WTC11 (cell line): ENCODE data around the gene ZNF786. TPM values are rescaled to one million over a fixed set of nuclear protein-coding genes. Genes with fewer than 3 reads are reported as not detected.
"Not testable (repeated sequence)": the region's sequence is repeated elsewhere in the genome, so short reads cannot be mapped to it uniquely, and the experiment has no call there.

ENCODE experiments used
- ATAC-seq: fragments of 200-7000 bp; cut with Tn5 transposase; 2 replicates; pipeline ENCODE4 v1.10.0; 2021; ENCODE audit warnings: mild to moderate bottlenecking, moderate library complexity
- CTCF ChIA-PET: fragments of 300-600 bp; sonication (Branson Sonifier 250); formaldehyde crosslinking; loops from one replicate; lab custom pipeline; 2021; ENCODE audit warnings: antibody characterized with exemption; lab: Charles Lee
- POLR2A ChIA-PET: fragments of 350-600 bp; sonication (Branson Sonifier 250); formaldehyde crosslinking; loops from one replicate; lab custom pipeline; 2021; ENCODE audit warnings: antibody characterized with exemption; lab: Charles Lee
- DNase-seq: peaks from one replicate; pipeline ENCODE4 v3.0.0; 2021; ENCODE audit warnings: low spot score
- H3K27ac Mint-ChIP-seq: 2 replicates; pipeline ENCODE4 v1.8.0; 2021; ENCODE audit warnings: mixed read lengths
- H3K27me3 Mint-ChIP-seq: 2 replicates; pipeline ENCODE4 v1.8.0; 2021; ENCODE audit warnings: low read depth, mild to moderate bottlenecking, moderate library complexity, mixed read lengths
- H3K36me3 Mint-ChIP-seq: 2 replicates; pipeline ENCODE4 v1.8.0; 2021; ENCODE audit warnings: mixed read lengths
- H3K4me1 Mint-ChIP-seq: 2 replicates; pipeline ENCODE4 v1.8.0; 2022; ENCODE audit warnings: mixed read lengths
- H3K4me3 Mint-ChIP-seq: 2 replicates; pipeline ENCODE4 v1.8.0; 2021; ENCODE audit warnings: mild to moderate bottlenecking, moderate library complexity, mixed read lengths
- H3K9me3 Mint-ChIP-seq: 2 replicates; pipeline ENCODE4 v1.8.0; 2021; ENCODE audit warnings: mixed read lengths
- FOXJ3 ChIP-seq: sonication (generic); formaldehyde crosslinking; IDR thresholded peaks from 2 replicates; pipeline ENCODE4 v1.9.0; 2021; ENCODE audit warnings: missing genetic modification reagents, mild to moderate bottlenecking, borderline replicate concordance
- FOXP1 ChIP-seq: sonication (generic); formaldehyde crosslinking; IDR thresholded peaks from 2 replicates; pipeline ENCODE4 v1.8.0; 2022; ENCODE audit warnings: missing genetic modification reagents, mild to moderate bottlenecking, moderate library complexity, borderline replicate concordance
- GRHL2 ChIP-seq: fragments of 250-450 bp; sonication (Bioruptor Pico); IDR thresholded peaks from 2 replicates; pipeline ENCODE4 v1.8.0; 2022; ENCODE audit warnings: mild to moderate bottlenecking, moderate library complexity; ENCODE audit not compliant: insufficient replicate concordance, severe bottlenecking
- NFATC4 ChIP-seq: fragments of 250-450 bp; sonication (Bioruptor Pico); IDR thresholded peaks from 2 replicates; pipeline ENCODE4 v1.9.0; 2021; ENCODE audit warnings: mild to moderate bottlenecking
- NFE2L1 ChIP-seq: sonication (generic); formaldehyde crosslinking; IDR thresholded peaks from 2 replicates; pipeline ENCODE4 v1.8.1; 2023; ENCODE audit warnings: missing genetic modification reagents
- NFYB ChIP-seq: sonication (generic); formaldehyde crosslinking; conservative IDR thresholded peaks from 2 replicates; pipeline ENCODE4 v1.8.0; 2022; ENCODE audit warnings: low read depth, missing genetic modification reagents
- NR2C2 ChIP-seq: sonication (generic); formaldehyde crosslinking; IDR thresholded peaks from 2 replicates; pipeline ENCODE4 v1.8.0; 2022; ENCODE audit warnings: mild to moderate bottlenecking, missing genetic modification reagents
- ZNF416 ChIP-seq: fragments of 250-450 bp; sonication (Bioruptor Pico); IDR thresholded peaks from 2 replicates; pipeline ENCODE4 v1.9.0; 2021; ENCODE audit warnings: mild to moderate bottlenecking, inconsistent platforms
- ZNF423 ChIP-seq: fragments of 250-450 bp; sonication (Bioruptor Pico); IDR thresholded peaks from 2 replicates; pipeline ENCODE4 v2.1.2; 2022; ENCODE audit warnings: mild to moderate bottlenecking, moderate library complexity
- ZNF671 ChIP-seq: fragments of 250-450 bp; sonication (Bioruptor Pico); IDR thresholded peaks from 2 replicates; pipeline ENCODE4 v1.8.0; 2021; ENCODE audit warnings: mild to moderate bottlenecking
- total RNA-seq: library from RNA; stranded (reverse); gene quantifications from 3 replicates; pipeline ENCODE4 v1.2.3, GENCODE V29; 2021
- TF ChIP-seq, protein P1 (sequence below): sonication (generic); formaldehyde crosslinking; IDR thresholded peaks from 2 replicates; pipeline ENCODE4 v1.8.1; 2023; ENCODE audit warnings: mild to moderate bottlenecking, missing genetic modification reagents, moderate library complexity
- TF ChIP-seq, protein P2 (sequence below): sonication (generic); formaldehyde crosslinking; IDR thresholded peaks from 2 replicates; pipeline ENCODE4 v1.8.1; 2023; ENCODE audit warnings: mild to moderate bottlenecking, missing genetic modification reagents
- TF ChIP-seq, protein P3 (sequence below): fragments of 250-450 bp; sonication (Bioruptor Pico); IDR thresholded peaks from 2 replicates; pipeline ENCODE4 v1.9.0; 2021; ENCODE audit warnings: mild to moderate bottlenecking
- TF ChIP-seq, protein P4 (sequence below): fragments of 200-600 bp; IDR thresholded peaks from 2 replicates; pipeline ENCODE4 v1.8.0; 2022; ENCODE audit warnings: antibody characterized with exemption
- TF ChIP-seq, protein P5 (sequence below): fragments of 250-450 bp; sonication (Bioruptor Pico); IDR thresholded peaks from 2 replicates; pipeline ENCODE4 v1.9.0; 2021; ENCODE audit warnings: moderate library complexity, mild to moderate bottlenecking, inconsistent platforms, borderline replicate concordance
- TF ChIP-seq, protein P6 (sequence below): sonication (generic); formaldehyde crosslinking; IDR thresholded peaks from 2 replicates; pipeline ENCODE4 v1.8.0; 2022; ENCODE audit warnings: mild to moderate bottlenecking, missing genetic modification reagents

The ZNF786 gene
- total RNA-seq, 1 experiment from 2014 or later = 11.4 TPM

DNA sequence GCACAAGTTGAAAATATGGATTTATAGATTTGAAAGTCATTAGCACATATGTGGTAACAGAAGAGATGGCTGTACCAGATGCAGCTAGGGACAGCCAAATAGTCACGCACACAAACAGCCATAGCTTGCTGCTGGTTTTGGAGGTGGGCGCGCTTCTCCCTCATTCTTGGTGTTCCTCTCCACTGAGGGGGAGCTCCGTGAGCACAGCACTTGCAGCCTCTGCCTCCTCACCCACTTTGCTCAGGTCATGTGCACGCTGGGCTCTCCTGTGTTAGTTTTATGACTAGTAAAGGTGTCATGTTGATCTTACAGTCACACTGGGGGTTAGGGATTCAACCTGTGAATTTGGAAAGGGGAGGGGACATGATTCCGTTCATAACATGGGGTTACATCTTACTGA, 8.5 kb upstream of the ZNF786 start (continued):
- TF ChIP-seq ZNF671 (CRISPR knock-in tag) = no peak

DNA sequence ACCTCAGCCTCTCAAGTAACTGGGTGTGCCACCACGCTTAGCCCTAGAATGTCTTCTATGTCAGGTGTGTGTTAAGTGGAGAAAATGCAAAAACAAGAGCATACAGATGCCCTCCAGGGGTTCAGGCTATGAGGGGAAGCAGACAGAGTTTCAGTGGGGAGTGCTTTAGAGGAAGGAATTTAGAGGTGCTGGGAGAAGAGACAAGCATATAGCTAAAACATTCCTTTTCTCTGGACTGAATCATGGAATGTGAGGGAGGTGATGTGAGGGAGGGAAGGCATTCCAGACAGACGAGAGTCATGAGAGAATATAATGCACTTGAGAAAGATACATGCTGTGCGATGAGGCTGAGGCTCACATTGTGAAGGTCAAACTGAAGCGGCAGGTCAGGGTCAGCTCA, 6.6 kb upstream of the ZNF786 start:
- POLR2A ChIA-PET = no interaction called here
- CTCF ChIA-PET = interaction anchor here (0.6 to 1.9 kb wide), 5 partner anchors 26 to 188 kb away, joined by 3 to 7 read pairs (median 3); partner anchors contain the start of gene ZNF282
- H3K27me3 Mint-ChIP-seq = no peaks in the 10 kb centered on the region
- no peak overlapping the region for H3K4me3 Mint-ChIP-seq
- H3K4me1 Mint-ChIP-seq = peaks cover 15% of the 10 kb centered on the region
- peak overlapping the region; percentile 2; the same call in 1 of the 2 replicates for H3K27ac Mint-ChIP-seq
- no peaks in the 10 kb centered on the region for H3K36me3 Mint-ChIP-seq
- DNase-seq = no peak
- H3K9me3 Mint-ChIP-seq = no peaks in the 10 kb centered on the region
- peak; percentile 76 for ATAC-seq
- TF ChIP-seq ZNF423 (CRISPR knock-in tag) (no peak), NFYB (CRISPR knock-in tag) (no peak), NR2C2 (no peak), FOXJ3 (CRISPR knock-in tag) (no peak)
- TF ChIP-seq, protein P1, sequence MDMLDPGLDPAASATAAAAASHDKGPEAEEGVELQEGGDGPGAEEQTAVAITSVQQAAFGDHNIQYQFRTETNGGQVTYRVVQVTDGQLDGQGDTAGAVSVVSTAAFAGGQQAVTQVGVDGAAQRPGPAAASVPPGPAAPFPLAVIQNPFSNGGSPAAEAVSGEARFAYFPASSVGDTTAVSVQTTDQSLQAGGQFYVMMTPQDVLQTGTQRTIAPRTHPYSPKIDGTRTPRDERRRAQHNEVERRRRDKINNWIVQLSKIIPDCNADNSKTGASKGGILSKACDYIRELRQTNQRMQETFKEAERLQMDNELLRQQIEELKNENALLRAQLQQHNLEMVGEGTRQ (CRISPR knock-in tag) = no peak
- TF ChIP-seq, protein P2, sequence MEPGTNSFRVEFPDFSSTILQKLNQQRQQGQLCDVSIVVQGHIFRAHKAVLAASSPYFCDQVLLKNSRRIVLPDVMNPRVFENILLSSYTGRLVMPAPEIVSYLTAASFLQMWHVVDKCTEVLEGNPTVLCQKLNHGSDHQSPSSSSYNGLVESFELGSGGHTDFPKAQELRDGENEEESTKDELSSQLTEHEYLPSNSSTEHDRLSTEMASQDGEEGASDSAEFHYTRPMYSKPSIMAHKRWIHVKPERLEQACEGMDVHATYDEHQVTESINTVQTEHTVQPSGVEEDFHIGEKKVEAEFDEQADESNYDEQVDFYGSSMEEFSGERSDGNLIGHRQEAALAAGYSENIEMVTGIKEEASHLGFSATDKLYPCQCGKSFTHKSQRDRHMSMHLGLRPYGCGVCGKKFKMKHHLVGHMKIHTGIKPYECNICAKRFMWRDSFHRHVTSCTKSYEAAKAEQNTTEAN (CRISPR knock-in tag) = no peak
- TF ChIP-seq, protein P3, sequence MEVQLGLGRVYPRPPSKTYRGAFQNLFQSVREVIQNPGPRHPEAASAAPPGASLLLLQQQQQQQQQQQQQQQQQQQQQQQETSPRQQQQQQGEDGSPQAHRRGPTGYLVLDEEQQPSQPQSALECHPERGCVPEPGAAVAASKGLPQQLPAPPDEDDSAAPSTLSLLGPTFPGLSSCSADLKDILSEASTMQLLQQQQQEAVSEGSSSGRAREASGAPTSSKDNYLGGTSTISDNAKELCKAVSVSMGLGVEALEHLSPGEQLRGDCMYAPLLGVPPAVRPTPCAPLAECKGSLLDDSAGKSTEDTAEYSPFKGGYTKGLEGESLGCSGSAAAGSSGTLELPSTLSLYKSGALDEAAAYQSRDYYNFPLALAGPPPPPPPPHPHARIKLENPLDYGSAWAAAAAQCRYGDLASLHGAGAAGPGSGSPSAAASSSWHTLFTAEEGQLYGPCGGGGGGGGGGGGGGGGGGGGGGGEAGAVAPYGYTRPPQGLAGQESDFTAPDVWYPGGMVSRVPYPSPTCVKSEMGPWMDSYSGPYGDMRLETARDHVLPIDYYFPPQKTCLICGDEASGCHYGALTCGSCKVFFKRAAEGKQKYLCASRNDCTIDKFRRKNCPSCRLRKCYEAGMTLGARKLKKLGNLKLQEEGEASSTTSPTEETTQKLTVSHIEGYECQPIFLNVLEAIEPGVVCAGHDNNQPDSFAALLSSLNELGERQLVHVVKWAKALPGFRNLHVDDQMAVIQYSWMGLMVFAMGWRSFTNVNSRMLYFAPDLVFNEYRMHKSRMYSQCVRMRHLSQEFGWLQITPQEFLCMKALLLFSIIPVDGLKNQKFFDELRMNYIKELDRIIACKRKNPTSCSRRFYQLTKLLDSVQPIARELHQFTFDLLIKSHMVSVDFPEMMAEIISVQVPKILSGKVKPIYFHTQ (CRISPR knock-in tag) = no peak
- TF ChIP-seq, protein P4, sequence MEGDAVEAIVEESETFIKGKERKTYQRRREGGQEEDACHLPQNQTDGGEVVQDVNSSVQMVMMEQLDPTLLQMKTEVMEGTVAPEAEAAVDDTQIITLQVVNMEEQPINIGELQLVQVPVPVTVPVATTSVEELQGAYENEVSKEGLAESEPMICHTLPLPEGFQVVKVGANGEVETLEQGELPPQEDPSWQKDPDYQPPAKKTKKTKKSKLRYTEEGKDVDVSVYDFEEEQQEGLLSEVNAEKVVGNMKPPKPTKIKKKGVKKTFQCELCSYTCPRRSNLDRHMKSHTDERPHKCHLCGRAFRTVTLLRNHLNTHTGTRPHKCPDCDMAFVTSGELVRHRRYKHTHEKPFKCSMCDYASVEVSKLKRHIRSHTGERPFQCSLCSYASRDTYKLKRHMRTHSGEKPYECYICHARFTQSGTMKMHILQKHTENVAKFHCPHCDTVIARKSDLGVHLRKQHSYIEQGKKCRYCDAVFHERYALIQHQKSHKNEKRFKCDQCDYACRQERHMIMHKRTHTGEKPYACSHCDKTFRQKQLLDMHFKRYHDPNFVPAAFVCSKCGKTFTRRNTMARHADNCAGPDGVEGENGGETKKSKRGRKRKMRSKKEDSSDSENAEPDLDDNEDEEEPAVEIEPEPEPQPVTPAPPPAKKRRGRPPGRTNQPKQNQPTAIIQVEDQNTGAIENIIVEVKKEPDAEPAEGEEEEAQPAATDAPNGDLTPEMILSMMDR = no peak

DNA sequence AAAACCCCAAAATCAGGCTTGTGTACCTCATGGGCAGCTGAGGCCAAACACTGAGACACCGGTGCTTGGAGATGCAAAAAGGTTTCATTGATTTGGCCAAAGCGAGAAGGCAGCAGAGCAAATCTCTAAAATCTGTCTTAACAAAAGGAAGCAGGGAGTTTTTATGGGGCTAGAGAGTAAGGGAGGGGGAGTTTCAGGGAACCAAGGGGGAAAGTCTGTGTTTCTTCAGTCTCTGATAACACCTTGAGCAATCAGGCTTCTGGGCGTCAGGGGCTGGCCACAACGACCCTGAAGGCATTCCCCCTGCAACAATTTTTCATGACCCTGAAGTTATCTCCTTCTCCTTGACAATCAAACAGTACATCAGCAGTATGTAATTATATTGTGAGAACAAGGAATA, 2.7 kb upstream of the ZNF786 start:
- DNase-seq = no peak
- H3K27me3 Mint-ChIP-seq = no peaks in the 10 kb centered on the region; the same call in 1 of the 2 replicates
- no peak for TF ChIP-seq FOXP1 (CRISPR knock-in tag)
- TF ChIP-seq, protein P5, sequence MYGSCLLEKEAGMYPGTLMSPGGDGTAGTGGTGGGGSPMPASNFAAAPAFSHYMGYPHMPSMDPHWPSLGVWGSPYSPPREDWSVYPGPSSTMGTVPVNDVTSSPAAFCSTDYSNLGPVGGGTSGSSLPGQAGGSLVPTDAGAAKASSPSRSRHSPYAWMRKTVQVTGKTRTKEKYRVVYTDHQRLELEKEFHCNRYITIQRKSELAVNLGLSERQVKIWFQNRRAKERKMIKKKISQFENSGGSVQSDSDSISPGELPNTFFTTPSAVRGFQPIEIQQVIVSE (CRISPR knock-in tag) = no peak
- no peak for TF ChIP-seq NFATC4 (CRISPR knock-in tag)
- TF ChIP-seq, protein P6, sequence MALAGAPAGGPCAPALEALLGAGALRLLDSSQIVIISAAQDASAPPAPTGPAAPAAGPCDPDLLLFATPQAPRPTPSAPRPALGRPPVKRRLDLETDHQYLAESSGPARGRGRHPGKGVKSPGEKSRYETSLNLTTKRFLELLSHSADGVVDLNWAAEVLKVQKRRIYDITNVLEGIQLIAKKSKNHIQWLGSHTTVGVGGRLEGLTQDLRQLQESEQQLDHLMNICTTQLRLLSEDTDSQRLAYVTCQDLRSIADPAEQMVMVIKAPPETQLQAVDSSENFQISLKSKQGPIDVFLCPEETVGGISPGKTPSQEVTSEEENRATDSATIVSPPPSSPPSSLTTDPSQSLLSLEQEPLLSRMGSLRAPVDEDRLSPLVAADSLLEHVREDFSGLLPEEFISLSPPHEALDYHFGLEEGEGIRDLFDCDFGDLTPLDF (CRISPR knock-in tag) = no peak
- TF ChIP-seq NFE2L1 (CRISPR knock-in tag) = no peak
- TF ChIP-seq, protein P3 (CRISPR knock-in tag) = no peak
- TF ChIP-seq ZNF416 (CRISPR knock-in tag) = no peak
- TF ChIP-seq GRHL2 = no peak
- ATAC-seq = no peak
- ChIA-PET CTCF (interaction anchor here (1.0 kb wide), 1 partner anchor 32 kb away, joined by 3 read pairs; no protein-coding TSS in a partner anchor), POLR2A (no interaction called here)
- peaks cover 7% of the 10 kb centered on the region; the same call in 1 of the 2 replicates for H3K36me3 Mint-ChIP-seq
- H3K4me3 Mint-ChIP-seq = no peak overlapping the region
- peaks cover 19% of the 10 kb centered on the region for H3K4me1 Mint-ChIP-seq
- H3K9me3 Mint-ChIP-seq = no peaks in the 10 kb centered on the region
- H3K27ac Mint-ChIP-seq = peak overlapping the region; percentile 37; the same call in 1 of the 2 replicates

DNA sequence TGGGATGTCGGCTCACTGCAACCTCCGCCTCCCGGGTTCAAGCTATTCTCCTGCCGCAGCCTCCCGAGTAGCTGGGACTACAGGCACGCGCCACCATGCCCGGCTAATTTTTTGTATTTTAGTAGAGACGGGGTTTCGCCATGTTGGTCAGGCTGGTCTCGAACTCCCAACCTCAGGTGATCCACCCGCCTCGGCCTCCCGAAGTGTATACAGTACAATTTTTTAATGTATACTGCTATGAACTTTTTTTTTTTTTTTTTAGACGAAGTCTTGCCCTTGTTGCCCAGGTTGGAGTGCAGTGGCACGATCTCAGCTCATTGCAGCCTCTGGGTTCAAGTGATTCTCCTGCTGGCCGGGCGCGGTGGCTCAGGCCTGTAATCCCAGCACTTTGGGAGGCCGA, 1.7 kb upstream of the ZNF786 start:
- DNase-seq, H3K27me3 Mint-ChIP-seq, POLR2A ChIA-PET, H3K9me3 Mint-ChIP-seq, H3K4me3 Mint-ChIP-seq, ATAC-seq, H3K27ac Mint-ChIP-seq: not testable (repeated sequence)
- Mint-ChIP-seq H3K4me1 (peaks cover 19% of the 10 kb centered on the region), H3K36me3 (peaks cover 12% of the 10 kb centered on the region)
- CTCF ChIA-PET = interaction anchor here (0.9 to 1.3 kb wide), 4 partner anchors 21 to 53 kb away, joined by 3 to 5 read pairs (median 4); no protein-coding TSS in a partner anchor
